Right lobe of liver (tissue), 4 donors: Measurements from ENCODE around the gene KCNAB1.

Experiments
- CTCF ChIP-seq, 4 donors: fragments of 200-600 bp in 3 of 4; fragments of 450-650 bp in 1 of 4; IDR thresholded peaks; one replicate each; pipeline versions ENCODE4 v1.5.1 to v1.8.0; 2016 to 2022; ENCODE audit warnings: antibody characterized with exemption in 4 of 4, mild to moderate bottlenecking in 2 of 4
- POLR2A ChIP-seq: fragments of 450-650 bp; IDR thresholded peaks from one replicate; pipeline ENCODE4 v1.6.1; 2017; ENCODE audit warnings: antibody characterized with exemption, mild to moderate bottlenecking
- donor health status: DM: no; HTN: no; CAD: no.
- donor health status: DM: no; HTN: no; CAD: no.
- donor health status: DM: no; HTN: yes; CAD: no.

GRCh38 chr3:156519758-156520162, 399.4 kb downstream of the KCNAB1 start:
- TF ChIP-seq CTCF (IDR thresholded peaks at IDR 0.05) (no peak), POLR2A (no peak)
